ENCODE results near the gene IFIT2. TPM values are rescaled to one million over a fixed set of nuclear protein-coding genes. Genes with fewer than 3 reads are reported as not detected.

The IFIT2 gene
- total and polyA plus RNA-seq, 2 experiments from 2014 or later = 0.10 TPM; not detected in 1

GRCh38 chr10:89301232-89301631 lies 614 bp upstream of the IFIT2 start:
- H3K4me1 Mint-ChIP-seq = peaks cover 24% of the 10 kb centered on the region
- Histone ChIP-seq H3K4me1 (ENCODE audit: insufficient read depth) (peaks cover 13% of the 10 kb centered on the region; the same call in 1 of the 2 replicates), H3K36me3 (ENCODE audit: insufficient read depth) (no peaks in the 10 kb centered on the region), H3K27me3 (ENCODE audit: insufficient read depth) (no peaks in the 10 kb centered on the region), H3K9me2 (ENCODE audit: insufficient read depth) (no peaks in the 10 kb centered on the region), H3K4me2 (no peak overlapping the region), H4K20me1 (replicated peaks; ENCODE audit: insufficient read depth) (no peaks in the 10 kb centered on the region), H3K79me2 (replicated peaks; ENCODE audit: insufficient read depth) (no peaks in the 10 kb centered on the region), H2AFZ (no peak overlapping the region), H3K4me3 (no peak overlapping the region), H3F3A (replicated peaks; ENCODE audit: low read depth) (no peaks in the 10 kb centered on the region), H3K27ac (ENCODE audit: low read depth) (no peak overlapping the region)
- ATAC-seq (no peak), DNase-seq (ENCODE audit: low spot score) (no peak)
- no peaks in the 10 kb centered on the region for H3K9me3 Mint-ChIP-seq
- H3K27me3 Mint-ChIP-seq (ENCODE audit: insufficient read depth, low read depth, poor library complexity) = peaks cover 1% of the 10 kb centered on the region
- H3K36me3 Mint-ChIP-seq (ENCODE audit: low read depth) = no peaks in the 10 kb centered on the region
- TF ChIP-seq ZNF331 (CRISPR knock-in tag; IDR thresholded peaks at IDR 0.05; ENCODE audit: low read depth) (no peak), EZH2 (IDR thresholded peaks at IDR 0.05; ENCODE audit: low read depth, unreplicated experiment) (no peak), JUNB (IDR thresholded peaks at IDR 0.05; ENCODE audit: unreplicated experiment) (no peak), POLR2AphosphoS5 (IDR thresholded peaks at IDR 0.05; ENCODE audit: low read depth) (no peak), CREB1 (CRISPR knock-in tag; IDR thresholded peaks at IDR 0.05; ENCODE audit: low read depth) (no peak), EZH2phosphoT487 (IDR thresholded peaks at IDR 0.05; ENCODE audit: unreplicated experiment) (no peak), NANOG (IDR thresholded peaks at IDR 0.05; ENCODE audit: borderline replicate concordance) (no peak), ETS1 (IDR thresholded peaks at IDR 0.05) (no peak), ZNF114 (CRISPR knock-in tag; IDR thresholded peaks at IDR 0.05) (no peak), STAT1 (IDR thresholded peaks at IDR 0.05; ENCODE audit: unreplicated experiment) (no peak)
- TF ChIP-seq, protein P1, sequence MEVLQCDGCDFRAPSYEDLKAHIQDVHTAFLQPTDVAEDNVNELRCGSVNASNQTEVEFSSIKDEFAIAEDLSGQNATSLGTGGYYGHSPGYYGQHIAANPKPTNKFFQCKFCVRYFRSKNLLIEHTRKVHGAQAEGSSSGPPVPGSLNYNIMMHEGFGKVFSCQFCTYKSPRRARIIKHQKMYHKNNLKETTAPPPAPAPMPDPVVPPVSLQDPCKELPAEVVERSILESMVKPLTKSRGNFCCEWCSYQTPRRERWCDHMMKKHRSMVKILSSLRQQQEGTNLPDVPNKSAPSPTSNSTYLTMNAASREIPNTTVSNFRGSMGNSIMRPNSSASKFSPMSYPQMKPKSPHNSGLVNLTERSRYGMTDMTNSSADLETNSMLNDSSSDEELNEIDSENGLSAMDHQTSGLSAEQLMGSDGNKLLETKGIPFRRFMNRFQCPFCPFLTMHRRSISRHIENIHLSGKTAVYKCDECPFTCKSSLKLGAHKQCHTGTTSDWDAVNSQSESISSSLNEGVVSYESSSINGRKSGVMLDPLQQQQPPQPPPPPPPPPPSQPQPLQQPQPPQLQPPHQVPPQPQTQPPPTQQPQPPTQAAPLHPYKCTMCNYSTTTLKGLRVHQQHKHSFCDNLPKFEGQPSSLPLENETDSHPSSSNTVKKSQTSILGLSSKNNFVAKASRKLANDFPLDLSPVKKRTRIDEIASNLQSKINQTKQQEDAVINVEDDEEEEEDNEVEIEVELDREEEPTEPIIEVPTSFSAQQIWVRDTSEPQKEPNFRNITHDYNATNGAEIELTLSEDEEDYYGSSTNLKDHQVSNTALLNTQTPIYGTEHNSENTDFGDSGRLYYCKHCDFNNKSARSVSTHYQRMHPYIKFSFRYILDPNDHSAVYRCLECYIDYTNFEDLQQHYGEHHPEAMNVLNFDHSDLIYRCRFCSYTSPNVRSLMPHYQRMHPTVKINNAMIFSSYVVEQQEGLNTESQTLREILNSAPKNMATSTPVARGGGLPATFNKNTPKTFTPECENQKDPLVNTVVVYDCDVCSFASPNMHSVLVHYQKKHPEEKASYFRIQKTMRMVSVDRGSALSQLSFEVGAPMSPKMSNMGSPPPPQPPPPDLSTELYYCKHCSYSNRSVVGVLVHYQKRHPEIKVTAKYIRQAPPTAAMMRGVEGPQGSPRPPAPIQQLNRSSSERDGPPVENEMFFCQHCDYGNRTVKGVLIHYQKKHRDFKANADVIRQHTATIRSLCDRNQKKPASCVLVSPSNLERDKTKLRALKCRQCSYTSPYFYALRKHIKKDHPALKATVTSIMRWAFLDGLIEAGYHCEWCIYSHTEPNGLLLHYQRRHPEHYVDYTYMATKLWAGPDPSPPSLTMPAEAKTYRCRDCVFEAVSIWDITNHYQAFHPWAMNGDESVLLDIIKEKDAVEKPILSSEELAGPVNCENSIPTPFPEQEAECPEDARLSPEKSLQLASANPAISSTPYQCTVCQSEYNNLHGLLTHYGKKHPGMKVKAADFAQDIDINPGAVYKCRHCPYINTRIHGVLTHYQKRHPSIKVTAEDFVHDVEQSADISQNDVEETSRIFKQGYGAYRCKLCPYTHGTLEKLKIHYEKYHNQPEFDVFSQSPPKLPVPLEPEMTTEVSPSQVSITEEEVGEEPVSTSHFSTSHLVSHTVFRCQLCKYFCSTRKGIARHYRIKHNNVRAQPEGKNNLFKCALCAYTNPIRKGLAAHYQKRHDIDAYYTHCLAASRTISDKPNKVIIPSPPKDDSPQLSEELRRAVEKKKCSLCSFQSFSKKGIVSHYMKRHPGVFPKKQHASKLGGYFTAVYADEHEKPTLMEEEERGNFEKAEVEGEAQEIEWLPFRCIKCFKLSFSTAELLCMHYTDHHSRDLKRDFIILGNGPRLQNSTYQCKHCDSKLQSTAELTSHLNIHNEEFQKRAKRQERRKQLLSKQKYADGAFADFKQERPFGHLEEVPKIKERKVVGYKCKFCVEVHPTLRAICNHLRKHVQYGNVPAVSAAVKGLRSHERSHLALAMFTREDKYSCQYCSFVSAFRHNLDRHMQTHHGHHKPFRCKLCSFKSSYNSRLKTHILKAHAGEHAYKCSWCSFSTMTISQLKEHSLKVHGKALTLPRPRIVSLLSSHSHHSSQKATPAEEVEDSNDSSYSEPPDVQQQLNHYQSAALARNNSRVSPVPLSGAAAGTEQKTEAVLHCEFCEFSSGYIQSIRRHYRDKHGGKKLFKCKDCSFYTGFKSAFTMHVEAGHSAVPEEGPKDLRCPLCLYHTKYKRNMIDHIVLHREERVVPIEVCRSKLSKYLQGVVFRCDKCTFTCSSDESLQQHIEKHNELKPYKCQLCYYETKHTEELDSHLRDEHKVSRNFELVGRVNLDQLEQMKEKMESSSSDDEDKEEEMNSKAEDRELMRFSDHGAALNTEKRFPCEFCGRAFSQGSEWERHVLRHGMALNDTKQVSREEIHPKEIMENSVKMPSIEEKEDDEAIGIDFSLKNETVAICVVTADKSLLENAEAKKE (CRISPR knock-in tag; IDR thresholded peaks at IDR 0.05) = no peak
- TF ChIP-seq, protein P2, sequence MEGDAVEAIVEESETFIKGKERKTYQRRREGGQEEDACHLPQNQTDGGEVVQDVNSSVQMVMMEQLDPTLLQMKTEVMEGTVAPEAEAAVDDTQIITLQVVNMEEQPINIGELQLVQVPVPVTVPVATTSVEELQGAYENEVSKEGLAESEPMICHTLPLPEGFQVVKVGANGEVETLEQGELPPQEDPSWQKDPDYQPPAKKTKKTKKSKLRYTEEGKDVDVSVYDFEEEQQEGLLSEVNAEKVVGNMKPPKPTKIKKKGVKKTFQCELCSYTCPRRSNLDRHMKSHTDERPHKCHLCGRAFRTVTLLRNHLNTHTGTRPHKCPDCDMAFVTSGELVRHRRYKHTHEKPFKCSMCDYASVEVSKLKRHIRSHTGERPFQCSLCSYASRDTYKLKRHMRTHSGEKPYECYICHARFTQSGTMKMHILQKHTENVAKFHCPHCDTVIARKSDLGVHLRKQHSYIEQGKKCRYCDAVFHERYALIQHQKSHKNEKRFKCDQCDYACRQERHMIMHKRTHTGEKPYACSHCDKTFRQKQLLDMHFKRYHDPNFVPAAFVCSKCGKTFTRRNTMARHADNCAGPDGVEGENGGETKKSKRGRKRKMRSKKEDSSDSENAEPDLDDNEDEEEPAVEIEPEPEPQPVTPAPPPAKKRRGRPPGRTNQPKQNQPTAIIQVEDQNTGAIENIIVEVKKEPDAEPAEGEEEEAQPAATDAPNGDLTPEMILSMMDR (conservative IDR thresholded peaks at IDR 0.05; ENCODE audit: low read depth in 2 of 2) = no peak
- TF ChIP-seq, protein P3, sequence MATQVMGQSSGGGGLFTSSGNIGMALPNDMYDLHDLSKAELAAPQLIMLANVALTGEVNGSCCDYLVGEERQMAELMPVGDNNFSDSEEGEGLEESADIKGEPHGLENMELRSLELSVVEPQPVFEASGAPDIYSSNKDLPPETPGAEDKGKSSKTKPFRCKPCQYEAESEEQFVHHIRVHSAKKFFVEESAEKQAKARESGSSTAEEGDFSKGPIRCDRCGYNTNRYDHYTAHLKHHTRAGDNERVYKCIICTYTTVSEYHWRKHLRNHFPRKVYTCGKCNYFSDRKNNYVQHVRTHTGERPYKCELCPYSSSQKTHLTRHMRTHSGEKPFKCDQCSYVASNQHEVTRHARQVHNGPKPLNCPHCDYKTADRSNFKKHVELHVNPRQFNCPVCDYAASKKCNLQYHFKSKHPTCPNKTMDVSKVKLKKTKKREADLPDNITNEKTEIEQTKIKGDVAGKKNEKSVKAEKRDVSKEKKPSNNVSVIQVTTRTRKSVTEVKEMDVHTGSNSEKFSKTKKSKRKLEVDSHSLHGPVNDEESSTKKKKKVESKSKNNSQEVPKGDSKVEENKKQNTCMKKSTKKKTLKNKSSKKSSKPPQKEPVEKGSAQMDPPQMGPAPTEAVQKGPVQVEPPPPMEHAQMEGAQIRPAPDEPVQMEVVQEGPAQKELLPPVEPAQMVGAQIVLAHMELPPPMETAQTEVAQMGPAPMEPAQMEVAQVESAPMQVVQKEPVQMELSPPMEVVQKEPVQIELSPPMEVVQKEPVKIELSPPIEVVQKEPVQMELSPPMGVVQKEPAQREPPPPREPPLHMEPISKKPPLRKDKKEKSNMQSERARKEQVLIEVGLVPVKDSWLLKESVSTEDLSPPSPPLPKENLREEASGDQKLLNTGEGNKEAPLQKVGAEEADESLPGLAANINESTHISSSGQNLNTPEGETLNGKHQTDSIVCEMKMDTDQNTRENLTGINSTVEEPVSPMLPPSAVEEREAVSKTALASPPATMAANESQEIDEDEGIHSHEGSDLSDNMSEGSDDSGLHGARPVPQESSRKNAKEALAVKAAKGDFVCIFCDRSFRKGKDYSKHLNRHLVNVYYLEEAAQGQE (IDR thresholded peaks at IDR 0.05; ENCODE audit: unreplicated experiment) = no peak
- no peak overlapping the region; the same call in 1 of the 2 replicates for H3K27ac Mint-ChIP-seq
- H3K4me3 Mint-ChIP-seq = no peak overlapping the region

Measured in GM23338 (cell line).